Activated CD4-positive, alpha-beta T cell treated with anti-CD3 and anti-CD28 coated beads for 48 hours (primary cell): ENCODE results near the gene SLC25A4.
"Not testable (repeated sequence)": the region's sequence is repeated elsewhere in the genome, so short reads cannot be mapped to it uniquely, and the experiment has no call there.

Experiments used
- DNase-seq: peaks from one replicate; pipeline ENCODE4 v3.0.0-alpha.2; 2020

The SLC25A4 gene

DNA sequence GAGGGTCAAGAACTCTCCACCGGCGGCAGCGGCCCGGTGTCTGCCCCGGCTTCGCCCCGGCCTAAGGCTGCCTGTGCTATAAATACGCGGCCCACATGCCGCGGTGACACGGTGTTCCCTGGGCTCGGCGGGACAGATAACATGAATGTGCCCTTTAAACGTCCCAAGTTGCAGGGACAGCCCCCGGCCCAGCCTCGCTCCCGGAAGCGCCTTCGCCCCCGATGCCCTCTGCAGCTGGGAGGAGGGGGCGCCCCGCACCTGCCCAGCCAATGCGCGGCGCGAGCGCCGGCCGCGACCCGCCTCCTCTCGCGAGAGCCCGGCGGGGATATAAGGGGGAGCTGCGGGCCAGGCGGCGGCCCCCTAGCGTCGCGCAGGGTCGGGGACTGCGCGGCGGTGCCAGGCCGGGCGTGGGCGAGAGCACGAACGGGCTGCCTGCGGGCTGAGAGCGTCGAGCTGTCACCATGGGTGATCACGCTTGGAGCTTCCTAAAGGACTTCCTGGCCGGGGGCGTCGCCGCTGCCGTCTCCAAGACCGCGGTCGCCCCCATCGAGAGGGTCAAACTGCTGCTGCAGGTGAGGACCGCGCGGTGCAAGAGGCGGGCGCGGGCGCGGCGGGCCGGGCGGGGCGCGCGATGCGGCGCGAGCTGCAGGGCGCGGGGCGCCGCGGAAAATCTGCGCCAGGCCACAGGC lies at the start of gene SLC25A4:
Gene SLC25A4 (plus strand): TSS at position 355 of the 689 bp plus-strand sequence. CDS start 107 bp downstream, at position 462.
- peak; percentile 87 for DNase-seq

DNA sequence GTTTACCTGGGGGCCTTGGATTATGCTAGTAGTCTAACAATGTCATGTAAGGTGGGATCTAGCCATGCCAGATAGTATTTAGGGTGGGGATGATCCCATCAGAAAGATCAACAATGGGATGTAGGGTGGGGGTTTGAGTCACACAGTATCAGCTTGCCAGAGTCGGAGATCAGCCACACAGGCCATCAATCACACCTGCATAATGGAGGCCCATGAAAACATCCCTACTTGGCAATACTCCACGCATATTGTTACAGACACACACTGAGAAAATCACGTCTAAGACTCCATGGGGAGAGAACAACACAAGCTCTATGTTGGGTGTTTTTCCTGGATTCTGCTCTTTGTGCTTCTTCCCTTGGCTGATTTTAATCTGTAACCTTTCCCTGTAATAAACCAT lies 49.5 kb upstream of the SLC25A4 start:
- DNase-seq = no peak

DNA sequence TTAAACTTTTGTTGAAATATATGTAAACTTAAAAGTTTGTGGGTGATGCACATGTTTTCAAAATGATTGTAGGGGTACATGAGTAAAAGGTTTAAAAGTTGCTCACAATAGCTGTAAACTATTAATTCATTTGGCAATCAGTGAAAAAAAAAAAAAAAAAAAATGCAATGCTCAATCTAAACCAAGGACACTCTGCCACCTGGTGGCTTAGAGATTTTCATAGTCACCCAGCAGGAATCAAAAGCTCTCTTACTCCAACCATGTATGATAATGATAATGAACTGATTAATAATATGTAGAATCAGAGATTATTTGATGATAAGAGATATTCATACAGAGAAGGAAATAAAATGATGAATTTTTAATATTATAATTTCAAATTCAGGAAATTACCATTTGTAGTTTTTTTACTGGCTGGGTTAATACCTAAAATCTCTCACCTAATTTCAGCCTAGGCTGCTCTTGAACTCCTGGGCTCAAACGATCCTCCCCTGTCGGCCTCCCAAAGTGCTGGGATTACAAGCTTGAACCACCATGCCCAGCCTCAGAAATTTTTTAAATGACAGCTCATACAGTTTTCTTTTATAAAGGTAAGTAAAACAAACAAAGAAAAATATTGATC lies 46.9 kb upstream of the SLC25A4 start:
- peak; percentile 22 for DNase-seq

DNA sequence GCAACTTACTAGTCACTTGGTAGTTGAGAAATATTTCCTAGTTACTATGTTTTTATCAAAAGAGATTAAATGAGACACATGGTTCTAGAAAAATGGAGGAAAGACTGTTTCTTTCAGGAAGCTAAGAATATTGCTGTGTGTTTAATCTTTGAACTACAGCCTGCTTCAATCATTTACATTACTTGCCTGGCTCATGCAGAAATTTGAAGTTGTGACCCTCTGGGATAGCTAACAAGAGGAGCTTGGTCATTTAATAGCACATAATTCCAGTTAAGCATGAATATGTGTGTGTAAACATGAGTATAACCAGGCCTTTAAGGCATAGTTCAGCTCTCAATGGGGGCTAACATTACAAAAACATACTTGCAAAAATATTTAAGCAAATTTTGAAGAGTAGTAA lies 44.6 kb upstream of the SLC25A4 start:
- no peak for DNase-seq

DNA sequence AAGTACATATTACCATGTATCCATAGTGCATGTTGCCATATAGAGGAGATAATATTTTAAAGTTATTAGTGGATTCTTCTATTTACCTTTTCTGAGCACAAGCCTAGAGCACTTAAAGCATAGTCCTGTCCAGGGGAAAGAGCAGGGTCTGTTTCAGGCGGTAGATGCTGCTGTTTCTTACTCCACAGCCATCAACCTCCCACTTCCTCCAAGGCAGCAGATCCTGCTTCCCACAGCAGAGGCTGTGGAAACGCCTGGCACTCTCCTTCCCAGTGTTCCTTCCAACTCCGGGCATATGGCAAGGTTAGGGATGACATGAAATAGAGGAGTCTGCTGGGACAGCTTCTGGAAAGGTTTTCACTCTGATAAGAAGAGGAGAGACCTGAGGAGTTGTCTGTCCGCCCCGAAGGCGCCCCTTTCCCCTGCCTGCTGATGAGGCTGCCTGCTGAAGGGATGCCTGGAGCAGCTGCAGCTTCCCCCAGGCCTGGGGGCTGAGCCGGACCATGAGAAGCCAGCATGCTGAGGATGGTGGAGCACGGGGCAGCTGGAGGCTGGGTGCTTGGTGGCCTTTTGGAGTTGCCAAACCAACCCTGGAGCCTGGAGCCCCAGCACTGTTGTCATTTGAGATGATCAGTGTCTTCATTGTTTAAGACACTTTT lies 43.9 kb upstream of the SLC25A4 start:
- no peak for DNase-seq

DNA sequence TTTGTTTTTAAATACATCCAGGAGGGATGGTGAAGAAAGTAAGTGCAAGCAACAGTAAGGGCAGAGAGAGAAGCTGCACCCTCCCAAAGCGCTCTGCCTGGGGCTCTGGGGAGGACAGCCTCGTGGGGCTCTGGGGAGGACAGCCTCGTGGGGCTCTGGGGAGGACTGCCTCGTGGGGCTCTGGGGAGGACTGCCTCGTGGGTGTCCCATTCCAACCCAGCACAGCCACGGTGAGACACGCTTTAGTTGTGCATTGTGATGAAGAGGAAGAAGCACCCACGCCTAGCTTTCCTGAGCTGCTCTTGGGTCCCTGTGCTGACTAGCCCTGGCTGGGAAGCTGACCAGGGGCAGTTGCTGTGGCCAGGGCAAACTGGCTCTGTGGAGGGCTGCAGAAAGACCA lies 43.1 kb upstream of the SLC25A4 start:
- DNase-seq = no peak

DNA sequence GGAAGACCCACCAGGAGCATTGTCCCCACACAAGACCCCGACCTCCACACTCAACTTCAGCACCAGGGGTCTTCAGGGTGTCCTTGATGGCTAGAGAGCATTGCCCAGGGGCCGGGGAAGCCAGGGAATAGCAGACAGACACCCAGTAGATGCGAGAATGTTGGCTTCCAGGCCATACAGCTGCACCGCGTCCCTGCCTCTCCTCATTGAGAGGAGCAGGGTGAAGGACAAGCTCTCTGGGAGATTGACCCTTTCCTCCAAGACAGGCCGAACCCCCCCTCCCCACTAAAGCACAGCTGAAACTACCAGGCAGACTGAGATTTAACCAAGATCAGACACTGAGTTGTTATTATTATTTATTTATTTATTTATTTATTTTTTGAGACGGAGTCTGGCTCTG lies 42.6 kb upstream of the SLC25A4 start:
- DNase-seq = no peak

DNA sequence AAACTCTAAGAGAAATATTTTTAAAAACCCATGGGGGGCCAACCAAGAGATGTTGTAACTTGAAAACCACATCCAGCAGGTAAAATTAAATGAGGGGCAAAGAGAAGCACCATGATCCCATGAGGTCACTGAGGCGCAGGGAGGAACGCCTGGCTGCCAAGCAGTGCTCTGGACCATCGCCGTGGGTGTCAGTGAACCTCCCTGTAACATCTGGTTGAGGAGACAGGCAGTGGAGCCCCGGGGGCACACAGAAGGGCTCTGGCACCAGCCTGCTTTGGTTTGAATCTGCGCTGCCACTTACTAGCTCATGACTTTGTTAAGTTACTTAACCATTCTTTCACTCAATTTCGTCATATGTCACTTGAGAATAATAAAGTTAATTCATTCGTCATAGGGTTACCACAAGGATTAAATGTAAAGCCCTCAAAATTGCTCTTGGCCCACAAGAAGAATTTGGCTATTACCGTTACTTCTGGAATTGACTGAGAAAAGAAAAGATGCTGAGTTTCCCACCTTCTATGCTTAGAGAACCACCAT lies 41.6 kb upstream of the SLC25A4 start:
- DNase-seq = no peak

DNA sequence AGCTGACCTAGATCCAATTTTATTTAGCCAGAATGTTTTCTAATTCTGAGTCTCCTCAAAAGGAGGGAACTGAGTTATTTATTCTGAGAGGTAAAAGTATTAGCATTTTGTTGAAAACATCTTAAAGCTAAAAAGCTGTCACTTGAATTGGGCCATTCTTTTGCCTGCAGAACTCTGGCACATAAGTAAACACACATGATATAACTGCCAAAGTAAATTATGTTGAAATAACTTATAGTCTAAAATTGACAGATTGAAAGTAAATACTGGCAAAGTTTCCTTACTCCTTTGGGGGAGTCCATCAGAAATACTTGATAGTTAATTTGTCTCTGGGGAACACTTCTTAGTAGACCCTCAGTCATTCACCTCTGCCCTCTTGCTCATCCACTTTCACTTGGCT lies 38.3 kb upstream of the SLC25A4 start:
- DNase-seq = no peak

DNA sequence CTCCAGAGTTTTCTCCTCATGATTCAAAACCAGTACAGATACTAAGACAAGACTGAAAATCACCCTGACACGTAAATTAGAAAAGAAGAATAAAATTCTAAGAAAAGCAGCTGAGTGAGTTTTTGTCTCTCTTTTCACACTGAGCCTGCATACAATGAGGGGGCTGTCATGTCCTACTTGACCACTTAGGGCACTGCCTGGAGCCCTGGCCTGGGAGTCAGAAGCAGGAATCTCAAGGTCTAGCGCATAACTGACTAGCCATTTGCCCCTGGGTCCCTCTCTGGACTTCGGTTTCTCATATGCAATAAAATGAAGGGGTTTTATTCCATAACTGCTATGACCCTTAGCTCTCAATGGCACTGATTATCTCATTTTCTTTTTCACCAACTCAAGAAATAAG lies 36.7 kb upstream of the SLC25A4 start:
- no peak for DNase-seq

DNA sequence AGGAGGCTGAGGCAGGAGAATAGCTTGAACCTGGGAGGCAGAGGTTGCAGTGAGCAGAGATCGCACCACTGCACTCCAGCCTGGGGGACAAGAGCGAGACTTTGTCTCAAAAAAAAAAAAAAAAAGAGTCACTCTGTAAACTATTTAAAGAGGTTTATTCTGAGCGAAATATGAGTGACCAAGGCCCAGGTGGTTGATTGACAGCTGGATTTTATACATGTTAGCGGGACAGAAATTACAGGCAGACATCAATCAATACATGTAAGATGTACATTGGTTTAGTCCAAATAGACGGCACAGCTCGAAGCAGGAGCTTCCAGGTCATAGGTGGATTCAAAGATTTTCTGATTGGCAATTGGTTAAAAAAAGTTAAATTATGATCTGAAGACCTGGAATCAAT lies 35.5 kb upstream of the SLC25A4 start:
- DNase-seq = not testable (repeated sequence)

DNA sequence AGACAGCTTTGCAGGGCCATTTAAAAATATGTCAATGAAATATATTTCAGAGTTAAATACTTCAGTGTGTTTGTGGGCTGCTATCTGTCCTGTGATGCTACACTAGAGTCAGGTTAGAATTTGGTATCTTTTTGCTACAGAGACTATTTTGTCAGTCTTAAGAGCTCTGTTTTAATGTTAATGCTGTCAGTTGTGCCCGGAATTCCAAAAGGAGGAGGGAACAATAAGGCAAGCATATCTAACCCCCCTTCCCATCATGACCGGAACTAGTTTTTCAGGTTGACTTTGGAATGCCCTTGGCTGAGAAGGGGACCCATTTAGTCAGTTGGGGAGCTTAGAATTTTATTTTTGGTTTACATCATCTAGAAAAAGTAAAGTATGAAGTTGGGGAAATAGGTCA lies 34.9 kb upstream of the SLC25A4 start:
- DNase-seq = no peak

DNA sequence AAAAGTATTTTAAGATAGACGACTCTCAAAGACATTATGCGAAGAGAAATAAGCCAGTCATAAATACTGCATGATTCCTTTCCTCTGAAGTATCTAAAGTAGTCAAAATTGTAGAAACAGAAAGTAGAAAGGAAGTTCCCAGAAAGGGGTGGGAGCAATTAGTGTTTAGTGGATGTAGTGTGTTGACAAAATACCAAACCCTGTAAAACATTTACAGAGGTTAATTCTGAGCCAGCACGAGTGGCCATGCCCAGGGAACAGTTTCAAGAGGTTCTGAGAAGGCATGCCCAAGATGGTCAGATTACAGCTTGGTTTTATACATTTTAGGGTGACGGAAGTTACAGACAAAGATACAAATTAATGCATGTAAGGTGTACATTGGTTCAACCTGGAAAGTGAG lies 34.4 kb upstream of the SLC25A4 start:
- no peak for DNase-seq

DNA sequence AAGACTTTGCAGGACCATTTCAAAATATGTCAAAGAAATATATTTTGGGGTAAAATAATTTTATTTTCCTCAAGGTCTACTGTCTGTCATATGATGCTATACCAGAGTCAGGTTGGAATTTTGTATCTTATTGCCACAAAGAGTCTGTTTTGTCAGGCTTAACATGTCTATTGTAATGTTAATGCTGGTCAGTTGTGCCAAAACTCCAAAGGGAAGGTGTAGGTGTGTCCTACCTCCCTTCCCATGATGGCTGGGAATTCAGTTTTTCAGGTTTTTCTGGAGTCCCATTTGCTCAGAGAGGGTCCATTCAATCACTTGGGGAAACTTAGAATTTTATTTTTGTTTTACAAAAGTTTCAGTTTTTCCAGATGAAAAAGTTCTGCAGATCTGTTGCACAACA lies 33.3 kb upstream of the SLC25A4 start:
- no peak for DNase-seq

DNA sequence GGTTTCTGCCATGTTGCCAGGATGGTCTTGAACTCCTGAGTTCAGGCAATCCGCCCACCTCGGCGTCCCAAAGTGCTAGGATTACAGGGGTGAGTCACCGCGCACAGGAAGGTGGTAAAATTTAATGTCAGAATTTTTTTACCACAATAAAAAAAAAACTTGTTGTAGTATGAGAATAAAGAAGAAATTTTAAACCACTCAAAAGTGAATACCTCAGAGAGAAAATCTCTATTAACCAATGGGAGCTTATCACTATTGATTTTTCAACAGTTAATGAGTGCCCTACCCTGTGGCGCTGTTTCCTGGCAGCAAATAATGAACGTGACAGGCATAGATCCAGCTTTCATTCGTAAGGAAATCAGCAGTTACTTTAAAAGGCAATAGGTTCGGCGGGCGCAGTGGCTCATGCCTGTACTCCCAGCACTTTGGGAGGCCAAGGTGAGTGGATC lies 32.7 kb upstream of the SLC25A4 start:
- DNase-seq = no peak

DNA sequence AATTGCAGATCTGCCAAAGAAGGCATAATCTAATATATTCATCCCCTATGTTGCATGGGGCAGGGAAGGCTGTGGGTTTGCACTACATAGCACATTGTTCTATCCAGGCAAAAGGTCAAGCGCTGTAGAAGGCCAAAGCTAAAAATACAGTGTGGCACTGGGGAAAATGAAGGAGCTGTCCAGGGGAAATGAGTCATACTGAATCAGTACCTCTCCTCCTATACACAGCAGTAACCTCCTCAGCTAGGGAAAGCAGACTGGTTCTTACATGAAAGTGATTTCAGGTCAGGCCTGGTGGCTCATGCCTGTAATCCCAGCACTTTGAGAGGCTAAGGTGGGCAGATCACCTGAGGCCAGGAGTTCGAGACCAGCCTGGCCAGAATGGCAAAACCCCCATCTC lies 31.0 kb upstream of the SLC25A4 start:
- no peak for DNase-seq

DNA sequence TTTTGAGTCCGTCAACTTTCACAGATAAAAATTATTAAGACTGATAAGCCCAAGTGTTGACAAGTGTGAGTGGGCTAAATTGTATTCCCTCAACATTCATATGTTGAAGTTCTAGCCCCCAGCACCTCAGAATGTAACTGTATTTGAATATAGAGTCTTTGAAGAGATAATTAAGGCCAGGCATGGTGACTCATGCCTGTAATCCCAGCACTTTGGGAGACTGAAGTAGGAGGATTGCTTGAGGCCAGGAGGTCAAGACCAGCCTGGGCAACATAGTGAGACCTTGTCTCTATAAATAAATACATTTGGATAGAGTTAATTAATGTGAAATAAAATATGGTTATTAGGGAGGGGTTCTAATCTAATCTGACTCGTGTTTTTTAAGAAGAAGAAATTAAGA lies 29.7 kb upstream of the SLC25A4 start:
- DNase-seq = no peak

DNA sequence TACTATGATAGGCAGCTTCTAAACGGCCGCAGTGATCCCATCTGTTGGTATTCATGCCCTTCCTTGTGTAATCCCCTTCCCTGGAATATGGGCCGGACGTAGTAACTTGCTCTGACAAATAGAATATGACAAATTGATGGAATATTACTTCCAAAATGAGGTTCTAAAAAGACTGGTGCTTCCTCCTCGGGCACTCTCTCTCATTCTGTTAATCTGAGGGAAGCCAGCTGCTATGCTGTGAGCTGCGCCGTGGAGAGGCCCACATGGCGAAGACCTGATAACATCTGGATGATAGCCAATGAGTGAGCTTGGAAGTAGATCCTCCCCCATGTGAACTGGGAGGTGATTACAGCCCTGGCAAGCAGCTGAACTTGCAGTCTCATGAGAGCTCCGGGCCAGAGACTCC lies 27.2 kb upstream of the SLC25A4 start:
- peak; percentile 18 for DNase-seq

DNA sequence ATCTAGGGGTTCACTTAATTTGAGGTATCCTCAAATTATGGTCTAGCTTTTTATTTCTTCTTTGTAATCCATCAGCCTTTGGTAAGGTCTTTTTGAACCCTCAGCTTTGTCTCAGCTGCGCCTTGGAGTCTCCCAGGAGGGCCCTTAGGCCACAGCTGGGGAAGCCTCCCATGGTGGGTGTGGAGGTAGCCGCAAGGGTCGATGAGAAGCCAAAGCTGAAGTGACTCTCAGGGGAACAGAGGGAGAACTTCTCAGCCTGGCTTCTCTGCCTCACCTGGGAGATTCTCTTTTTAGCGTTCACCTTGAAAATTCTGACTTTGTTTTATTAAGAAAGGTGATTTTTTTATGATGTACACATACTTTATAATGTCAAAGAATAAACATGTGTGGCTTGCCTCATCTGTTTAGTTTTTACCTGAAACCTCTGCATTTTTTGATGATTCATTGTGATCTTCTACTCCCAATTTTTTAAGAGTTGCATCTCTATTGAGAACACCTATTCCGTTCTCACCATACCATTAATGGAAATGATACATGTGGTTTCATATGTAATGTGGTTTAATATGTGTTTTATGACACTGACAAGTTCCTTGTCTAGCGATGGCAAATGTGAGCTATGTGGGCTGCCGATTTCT lies 25.6 kb upstream of the SLC25A4 start:
- DNase-seq = no peak

DNA sequence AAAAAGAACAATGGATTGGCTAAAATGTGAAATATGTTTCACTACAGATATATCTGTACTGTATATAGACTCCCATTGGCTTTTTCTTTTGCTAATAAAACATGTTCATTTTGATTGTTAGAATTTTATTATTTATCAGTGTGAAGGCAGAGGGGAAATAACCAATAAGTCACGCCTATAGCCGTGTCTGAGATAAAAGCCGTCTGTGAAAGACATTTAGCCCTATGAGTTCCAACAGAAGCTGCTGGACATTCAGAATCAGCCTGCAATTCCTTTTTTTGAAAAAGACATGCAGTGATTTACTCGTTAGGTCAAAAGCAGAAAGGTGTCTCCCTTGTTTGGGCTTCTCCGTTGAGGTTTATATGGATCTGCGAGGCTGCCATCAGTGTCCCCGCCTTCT lies 24.2 kb upstream of the SLC25A4 start:
- no peak for DNase-seq

DNA sequence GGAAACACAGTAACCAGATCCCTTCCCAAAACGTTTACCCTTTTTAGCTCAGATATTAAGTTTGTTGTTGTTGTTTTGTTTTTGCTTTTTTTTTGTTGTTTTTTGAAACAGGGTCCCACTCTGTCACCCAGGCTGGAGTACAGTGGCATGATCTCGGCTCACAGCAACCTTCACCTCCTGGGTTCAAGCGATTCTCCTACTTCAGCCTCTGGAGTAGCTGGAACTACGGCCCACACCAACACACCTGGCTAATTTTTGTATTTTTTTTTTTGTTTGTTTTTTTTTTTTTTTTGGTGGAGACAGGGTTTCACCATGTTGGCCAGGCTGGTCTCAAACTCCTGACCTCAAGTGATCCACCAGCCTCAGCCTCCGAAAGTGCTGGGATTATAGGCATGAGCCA lies 23.6 kb upstream of the SLC25A4 start:
- not testable (repeated sequence) for DNase-seq

DNA sequence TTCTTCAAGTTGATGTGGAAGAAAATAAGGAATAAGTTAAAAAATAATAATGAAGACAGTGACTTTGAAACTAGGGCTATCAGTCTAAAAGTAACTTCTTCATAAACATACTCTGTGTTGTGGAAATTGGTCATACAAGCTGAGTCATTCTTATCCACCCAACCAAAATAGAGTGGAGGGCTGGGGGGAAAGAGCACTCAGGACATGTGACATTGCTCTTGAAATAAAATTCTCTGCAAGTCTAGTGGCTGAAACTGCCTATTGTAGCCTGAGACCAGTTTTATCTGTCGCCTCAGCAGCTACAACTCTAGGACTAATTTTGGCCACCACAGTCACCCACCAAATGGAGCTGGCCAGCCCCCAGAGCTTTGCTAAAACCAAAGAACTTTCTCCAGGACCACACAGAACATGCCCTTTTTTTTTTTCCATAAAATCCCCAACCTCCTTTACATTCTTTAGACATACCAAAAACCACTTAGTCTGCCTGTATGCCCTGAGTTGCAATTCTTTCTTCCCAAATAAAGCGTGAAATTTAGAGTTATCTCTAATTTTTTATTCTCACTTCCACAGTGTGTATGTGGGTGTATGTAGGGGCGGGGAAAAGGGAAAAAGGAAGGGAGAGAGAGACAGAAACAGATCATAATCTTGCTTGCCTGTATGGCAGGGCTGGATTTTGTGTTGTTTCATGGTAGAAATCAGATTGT lies 23.0 kb upstream of the SLC25A4 start:
- no peak for DNase-seq

DNA sequence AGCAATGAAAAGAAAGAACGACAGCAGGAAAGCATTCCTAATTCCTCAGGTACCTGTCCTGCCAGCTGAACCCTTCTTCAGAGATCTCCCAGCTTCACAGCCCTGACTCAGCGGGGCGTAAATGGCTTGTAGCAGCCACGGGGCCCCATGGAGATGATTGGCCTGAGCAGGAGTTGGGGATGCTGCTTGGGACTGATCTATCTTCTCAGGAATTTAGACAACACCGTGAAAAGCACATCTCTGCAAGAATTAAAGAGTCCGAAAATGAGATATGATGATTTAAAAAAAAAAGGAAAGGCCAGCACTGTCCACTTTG lies 22.5 kb upstream of the SLC25A4 start:
- DNase-seq = no peak
